Measurements from ENCODE around the gene MACROD2. TPM values are rescaled to one million over a fixed set of nuclear protein-coding genes. Genes with fewer than 3 reads are reported as not detected.

Gene MACROD2
- total RNA-seq, 1 donor from 2014 or later = 2.5 TPM

- Mint-ChIP-seq H3K36me3 (ENCODE audit: unreplicated experiment) (no peaks in the 10 kb centered on the region), H3K27me3 (ENCODE audit: unreplicated experiment) (peaks cover 3% of the 10 kb centered on the region), H3K9me3 (ENCODE audit: unreplicated experiment) (no peaks in the 10 kb centered on the region), H3K27ac (ENCODE audit: unreplicated experiment) (no peak overlapping the region), H3K4me3 (ENCODE audit: unreplicated experiment) (no peak overlapping the region), H3K4me1 (ENCODE audit: unreplicated experiment) (peaks cover 11% of the 10 kb centered on the region)
- TF ChIP-seq CTCF (IDR thresholded peaks at IDR 0.05) = no peak
- no peak for DNase-seq (ENCODE audit: extremely low spot score, unreplicated experiment)
Observed at GRCh38 chr20:15252304-15252703, 1257.0 kb downstream of the MACROD2 start.

- no peak for TF ChIP-seq CTCF (IDR thresholded peaks at IDR 0.05)
- H3K27ac Mint-ChIP-seq (ENCODE audit: unreplicated experiment) = no peak overlapping the region
- H3K27me3 Mint-ChIP-seq (ENCODE audit: unreplicated experiment) = peaks cover 3% of the 10 kb centered on the region
- peaks cover 11% of the 10 kb centered on the region for H3K4me1 Mint-ChIP-seq (ENCODE audit: unreplicated experiment)
- DNase-seq (ENCODE audit: extremely low spot score, unreplicated experiment) = no peak
- H3K4me3 Mint-ChIP-seq (ENCODE audit: unreplicated experiment) = no peak overlapping the region
- no peaks in the 10 kb centered on the region for H3K9me3 Mint-ChIP-seq (ENCODE audit: unreplicated experiment)
- H3K36me3 Mint-ChIP-seq (ENCODE audit: unreplicated experiment) = no peaks in the 10 kb centered on the region
Observed at GRCh38 chr20:15253431-15253830, 1258.1 kb downstream of the MACROD2 start.

DNA sequence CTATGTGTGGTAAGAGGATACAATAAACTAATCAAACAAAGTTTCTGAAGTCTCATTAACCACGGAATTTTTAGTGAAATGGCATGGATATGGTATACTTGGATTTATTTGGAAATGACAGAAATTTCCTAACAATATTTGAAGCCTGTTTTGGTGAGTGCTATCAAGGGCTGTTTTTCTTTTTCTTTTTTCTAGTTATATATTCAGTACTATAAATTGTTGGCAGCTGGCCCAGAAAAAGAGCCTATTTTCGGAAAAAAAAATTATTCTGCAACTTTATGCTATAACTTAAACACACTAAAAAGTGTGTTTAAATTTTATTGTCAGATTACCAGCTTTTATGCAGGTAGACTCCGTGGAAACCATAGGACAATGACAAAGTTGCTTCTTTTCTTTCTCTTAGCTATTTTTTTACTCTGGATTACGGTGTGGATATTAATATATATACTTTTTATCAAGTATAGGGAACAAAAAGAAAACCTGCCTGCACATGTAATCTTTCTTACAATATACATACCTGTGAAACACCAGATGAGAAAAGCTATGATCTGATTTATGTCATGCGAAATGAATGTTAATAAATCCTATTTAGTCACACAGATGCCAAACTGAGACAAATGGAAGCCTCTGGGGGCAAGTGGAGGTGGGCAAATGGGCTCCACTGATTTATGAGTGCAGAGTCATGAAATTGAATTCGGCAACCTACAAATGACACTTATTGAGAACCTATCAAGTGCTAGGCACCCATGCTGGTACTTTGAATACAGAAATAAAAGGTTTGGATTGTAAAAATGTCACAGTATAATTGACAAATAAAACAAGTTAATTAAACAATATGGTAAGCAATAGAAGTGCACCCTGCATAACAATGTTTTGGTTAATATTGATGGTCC, 1261.6 kb downstream of the MACROD2 start:
- peaks cover 13% of the 10 kb centered on the region for H3K4me1 Mint-ChIP-seq (ENCODE audit: unreplicated experiment)
- peaks cover 3% of the 10 kb centered on the region for H3K27me3 Mint-ChIP-seq (ENCODE audit: unreplicated experiment)
- no peaks in the 10 kb centered on the region for H3K36me3 Mint-ChIP-seq (ENCODE audit: unreplicated experiment)
- H3K9me3 Mint-ChIP-seq (ENCODE audit: unreplicated experiment) = no peaks in the 10 kb centered on the region
- H3K4me3 Mint-ChIP-seq (ENCODE audit: unreplicated experiment) = no peak overlapping the region
- no peak for TF ChIP-seq CTCF (IDR thresholded peaks at IDR 0.05)
- H3K27ac Mint-ChIP-seq (ENCODE audit: unreplicated experiment) = no peak overlapping the region
- DNase-seq (ENCODE audit: extremely low spot score, unreplicated experiment) = no peak

DNA sequence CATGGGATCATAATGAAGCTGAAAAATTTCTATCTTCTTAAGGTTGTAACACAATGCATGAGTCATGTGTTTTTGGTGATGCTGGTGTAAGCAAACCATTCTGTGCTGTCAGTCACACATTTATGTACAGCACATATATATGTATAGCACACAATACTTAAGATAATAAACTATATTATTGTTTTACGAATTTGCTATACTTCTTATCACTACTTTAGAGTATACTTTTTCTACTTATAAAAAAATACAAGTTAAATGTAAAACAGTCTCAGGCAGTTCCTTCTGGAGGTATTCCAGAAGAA, 1262.2 kb downstream of the MACROD2 start:
- no peaks in the 10 kb centered on the region for H3K36me3 Mint-ChIP-seq (ENCODE audit: unreplicated experiment)
- H3K4me3 Mint-ChIP-seq (ENCODE audit: unreplicated experiment) = no peak overlapping the region
- H3K27me3 Mint-ChIP-seq (ENCODE audit: unreplicated experiment) = peaks cover 3% of the 10 kb centered on the region
- no peak for TF ChIP-seq CTCF (IDR thresholded peaks at IDR 0.05)
- no peak overlapping the region for H3K27ac Mint-ChIP-seq (ENCODE audit: unreplicated experiment)
- peaks cover 13% of the 10 kb centered on the region for H3K4me1 Mint-ChIP-seq (ENCODE audit: unreplicated experiment)
- DNase-seq (ENCODE audit: extremely low spot score, unreplicated experiment) = no peak
- no peaks in the 10 kb centered on the region for H3K9me3 Mint-ChIP-seq (ENCODE audit: unreplicated experiment)

DNA sequence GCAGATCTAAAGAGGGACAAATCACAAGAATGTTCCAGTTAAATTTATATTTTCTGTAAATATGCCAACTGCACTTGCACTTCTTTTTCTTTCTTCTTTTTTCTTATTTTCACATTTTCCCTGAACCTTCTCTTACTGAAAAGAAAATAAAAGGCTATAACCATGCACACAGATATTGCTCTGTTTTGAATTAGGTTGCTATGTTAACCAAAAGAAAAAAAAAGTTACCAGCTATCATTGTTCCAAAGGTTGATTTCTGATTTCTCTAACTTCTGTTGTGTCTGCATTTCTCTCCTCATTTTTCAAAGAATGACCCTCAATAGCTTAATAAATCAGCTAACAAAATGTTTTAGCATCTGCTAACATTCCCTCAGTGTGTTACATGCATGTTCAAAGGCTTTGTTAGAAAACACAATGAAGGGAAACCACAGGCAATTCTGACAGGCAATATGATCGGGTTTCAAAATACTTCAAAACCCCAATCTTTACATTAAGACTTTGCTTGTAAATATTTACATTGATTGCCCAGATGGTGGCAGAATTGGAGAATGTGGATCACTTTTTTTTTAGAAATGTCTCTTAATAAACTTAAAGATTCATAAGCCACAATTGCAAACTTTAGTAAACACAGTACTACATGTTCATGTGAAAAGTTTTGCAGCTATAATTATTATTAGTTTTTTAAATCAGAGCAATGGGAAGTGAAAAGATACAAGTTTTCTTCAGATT, 1270.4 kb downstream of the MACROD2 start:
- TF ChIP-seq CTCF (IDR thresholded peaks at IDR 0.05) = peak; percentile 15
- DNase-seq (ENCODE audit: extremely low spot score, unreplicated experiment) = no peak
- Mint-ChIP-seq H3K9me3 (ENCODE audit: unreplicated experiment) (peaks cover 10% of the 10 kb centered on the region), H3K27me3 (ENCODE audit: unreplicated experiment) (no peaks in the 10 kb centered on the region), H3K4me1 (ENCODE audit: unreplicated experiment) (peaks cover 5% of the 10 kb centered on the region), H3K27ac (ENCODE audit: unreplicated experiment) (no peak overlapping the region), H3K36me3 (ENCODE audit: unreplicated experiment) (no peaks in the 10 kb centered on the region), H3K4me3 (ENCODE audit: unreplicated experiment) (no peak overlapping the region)

Measured in osteocyte (in vitro differentiated cells).